ENCODE data around the gene CLDN1. TPM values are rescaled to one million over a fixed set of nuclear protein-coding genes. Genes with fewer than 3 reads are reported as not detected.

The CLDN1 gene, protein sequence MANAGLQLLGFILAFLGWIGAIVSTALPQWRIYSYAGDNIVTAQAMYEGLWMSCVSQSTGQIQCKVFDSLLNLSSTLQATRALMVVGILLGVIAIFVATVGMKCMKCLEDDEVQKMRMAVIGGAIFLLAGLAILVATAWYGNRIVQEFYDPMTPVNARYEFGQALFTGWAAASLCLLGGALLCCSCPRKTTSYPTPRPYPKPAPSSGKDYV
- not detected for total RNA-seq
- long read RNA-seq, result 0 reads

DNA sequence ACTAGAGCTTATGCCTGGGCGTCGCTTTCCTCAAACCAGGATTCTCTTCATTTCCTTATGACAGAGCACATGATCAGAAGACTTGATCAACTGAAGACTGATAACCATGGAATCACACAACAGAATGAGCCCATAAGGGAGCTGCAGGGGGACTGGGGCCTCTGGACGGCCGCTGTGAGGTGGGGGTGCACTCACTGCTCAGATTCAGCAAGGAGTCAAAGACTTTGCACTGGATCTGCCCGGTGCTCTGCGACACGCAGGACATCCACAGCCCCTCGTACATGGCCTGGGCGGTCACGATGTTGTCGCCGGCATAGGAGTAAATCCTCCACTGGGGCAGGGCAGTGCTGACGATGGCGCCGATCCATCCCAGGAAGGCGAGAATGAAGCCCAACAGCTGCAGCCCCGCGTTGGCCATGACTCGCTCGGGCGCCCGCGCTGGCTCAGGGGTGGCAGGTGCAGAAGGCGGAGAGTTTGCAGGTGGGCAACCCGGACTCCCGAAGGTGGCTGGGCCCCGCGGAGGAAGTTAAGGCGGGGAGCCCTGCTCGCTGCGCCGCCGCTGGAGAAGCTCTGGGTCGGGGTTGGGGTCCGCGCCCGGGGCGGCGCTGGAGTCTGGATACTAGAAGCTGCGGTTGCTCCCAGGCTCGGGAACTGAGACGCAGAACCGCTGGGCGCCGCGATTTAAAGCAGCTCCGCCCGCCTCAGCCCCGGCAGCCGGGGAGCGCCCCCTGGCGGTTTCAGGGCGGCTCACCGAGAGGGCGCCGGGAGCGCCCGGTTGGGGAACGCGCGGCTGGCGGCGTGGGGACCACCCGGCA lies at the start of gene CLDN1:
Gene CLDN1 (minus strand): TSS at position 658 of the 815 bp plus-strand sequence. CDS start 240 bp downstream, at position 418.
- intact Hi-C loops (cut with DNase I), result loop anchor here (5.0 to 10.0 kb wide), 2 partner anchors 97 to 360 kb away; no protein-coding TSS in a partner anchor
- ATAC-seq (ENCODE audit: poor library complexity) (peak; percentile 98), DNase-seq (peak; percentile 87)

GRCh38 chr3:190371152-190371551 lies 48.9 kb upstream of the CLDN1 start:
- DNase-seq, result no peak
- ATAC-seq (ENCODE audit: poor library complexity), result no peak
- intact Hi-C loops (cut with DNase I), result no loop called here

GRCh38 chr3:190370369-190370768 lies 48.1 kb upstream of the CLDN1 start:
- intact Hi-C loops (cut with DNase I), result no loop called here
- DNase-seq (no peak), ATAC-seq (ENCODE audit: poor library complexity) (no peak)

- ATAC-seq (ENCODE audit: poor library complexity) (no peak), DNase-seq (no peak)
- intact Hi-C loops (cut with DNase I), result no loop called here
Observed at GRCh38 chr3:190369668-190370295, 47.5 kb upstream of the CLDN1 start.

DNA sequence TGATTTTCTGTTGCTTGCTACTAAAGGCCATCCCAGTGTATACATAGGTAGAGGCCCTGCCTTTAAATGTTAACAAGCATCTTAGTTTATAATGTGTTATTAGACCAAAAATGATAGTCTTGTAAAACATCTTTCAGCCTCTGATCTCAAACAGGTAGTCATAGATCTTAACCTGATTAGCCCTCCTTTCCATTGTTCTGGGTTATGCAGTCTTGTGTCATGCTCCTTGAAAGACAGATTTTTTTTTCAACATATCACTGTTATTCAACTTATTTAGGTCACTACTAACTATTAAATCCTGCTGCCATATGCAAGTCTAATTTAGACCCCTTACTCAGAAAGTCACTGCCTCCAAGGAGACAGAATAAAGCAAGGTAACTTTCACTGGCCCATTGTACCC lies 46.6 kb upstream of the CLDN1 start:
- no peak for ATAC-seq (ENCODE audit: poor library complexity)
- intact Hi-C loops (cut with DNase I), result no loop called here
- DNase-seq, result no peak

- intact Hi-C loops (cut with DNase I), result no loop called here
- DNase-seq (no peak), ATAC-seq (ENCODE audit: poor library complexity) (no peak)
Observed at GRCh38 chr3:190366133-190366532, 43.9 kb upstream of the CLDN1 start.

GRCh38 chr3:190362258-190362657 lies 40.0 kb upstream of the CLDN1 start:
- ATAC-seq (ENCODE audit: poor library complexity) (no peak), DNase-seq (no peak)
- intact Hi-C loops (cut with DNase I), result no loop called here

DNA sequence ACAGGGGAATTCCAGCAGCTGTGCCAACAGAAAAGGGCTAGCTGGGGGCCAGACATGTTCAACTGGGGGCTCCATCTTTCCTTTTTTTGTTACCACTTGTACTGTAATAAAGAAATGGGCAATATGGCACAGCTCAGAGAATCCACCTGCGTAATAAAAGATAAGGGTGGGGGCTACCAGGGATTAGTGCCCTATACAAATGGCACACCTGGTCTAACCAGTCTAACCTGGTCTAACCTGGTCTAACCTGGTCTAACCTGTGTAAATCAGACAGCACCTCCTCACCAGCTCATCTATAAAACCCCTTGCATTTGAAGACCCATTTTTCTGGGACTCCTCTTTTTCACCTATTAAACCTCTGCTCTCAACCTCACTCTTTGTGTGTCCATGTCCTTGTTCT lies 39.5 kb upstream of the CLDN1 start:
- intact Hi-C loops (cut with DNase I), result no loop called here
- ATAC-seq (ENCODE audit: poor library complexity) (no peak), DNase-seq (no peak)

DNA sequence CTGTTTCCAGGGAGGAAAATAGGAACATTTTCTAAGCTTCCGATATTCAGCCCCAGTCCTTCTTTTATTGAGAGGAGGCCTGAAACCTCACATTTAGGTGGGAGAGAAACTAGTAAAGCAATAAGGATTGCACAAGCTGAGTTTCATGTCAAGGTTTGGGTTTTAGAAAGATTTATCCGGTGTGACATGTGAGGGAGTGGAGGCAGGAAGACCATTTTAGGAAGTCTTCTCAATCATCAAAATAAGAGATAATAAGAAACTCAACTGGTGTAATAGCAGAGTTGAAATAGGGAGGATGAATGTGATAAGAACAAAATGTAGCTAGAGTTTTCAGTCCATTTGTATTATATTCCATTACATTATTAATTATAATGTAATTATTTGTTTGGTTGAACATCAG lies 38.0 kb upstream of the CLDN1 start:
- ATAC-seq (ENCODE audit: poor library complexity), result no peak
- no peak for DNase-seq
- intact Hi-C loops (cut with DNase I), result no loop called here

- no peak for DNase-seq
- intact Hi-C loops (cut with DNase I), result no loop called here
- no peak for ATAC-seq (ENCODE audit: poor library complexity)
Observed at GRCh38 chr3:190359813-190360212, 37.6 kb upstream of the CLDN1 start.

- ATAC-seq (ENCODE audit: poor library complexity) (no peak), DNase-seq (no peak)
- intact Hi-C loops (cut with DNase I), result no loop called here
Observed at GRCh38 chr3:190357468-190357867, 35.2 kb upstream of the CLDN1 start.

DNA sequence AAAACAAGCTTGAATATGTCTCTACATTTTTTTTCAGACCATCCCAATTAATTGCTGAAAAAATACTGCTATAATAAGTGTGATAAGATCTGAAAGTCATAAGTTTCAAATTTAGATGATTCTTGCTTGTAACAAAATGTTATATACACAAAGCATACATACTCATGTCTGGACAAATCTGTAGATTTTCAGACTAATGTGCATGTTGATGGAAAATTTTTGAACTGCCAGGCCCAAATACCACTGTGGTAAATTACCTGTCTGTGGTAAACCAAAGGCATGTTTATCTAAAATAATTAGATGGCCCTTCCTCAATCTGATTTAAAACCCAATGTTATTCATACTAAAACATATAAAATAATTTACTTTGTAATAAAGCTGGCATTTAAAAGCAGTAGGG lies 34.0 kb upstream of the CLDN1 start:
- DNase-seq (no peak), ATAC-seq (ENCODE audit: poor library complexity) (no peak)
- intact Hi-C loops (cut with DNase I), result no loop called here

- ATAC-seq (ENCODE audit: poor library complexity) (no peak), DNase-seq (no peak)
- intact Hi-C loops (cut with DNase I), result no loop called here
Observed at GRCh38 chr3:190352861-190353457, 30.7 kb upstream of the CLDN1 start.

- no peak for DNase-seq
- intact Hi-C loops (cut with DNase I), result no loop called here
- no peak for ATAC-seq (ENCODE audit: poor library complexity)
Observed at GRCh38 chr3:190346541-190346940, 24.3 kb upstream of the CLDN1 start.

DNA sequence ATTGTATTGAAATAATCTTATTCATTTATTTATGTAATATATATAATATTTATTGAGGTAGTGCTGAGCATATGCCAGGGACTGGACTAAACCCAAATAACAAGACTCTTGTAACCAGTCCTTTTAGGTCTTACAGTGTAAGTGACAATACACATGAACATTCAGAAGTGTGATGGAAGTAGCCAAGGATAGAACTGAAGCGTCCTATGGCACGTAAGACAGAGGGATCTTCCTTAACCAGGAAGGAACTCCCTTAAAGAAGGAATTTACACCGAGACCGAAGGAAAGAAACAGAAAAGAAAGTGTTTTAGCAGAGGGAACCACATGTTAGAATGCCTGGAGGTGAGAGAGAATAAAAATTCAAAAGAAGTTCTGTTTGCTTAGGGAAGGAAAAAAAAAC lies 23.6 kb upstream of the CLDN1 start:
- DNase-seq, result no peak
- peak; percentile 59 for ATAC-seq (ENCODE audit: poor library complexity)
- intact Hi-C loops (cut with DNase I), result no loop called here

GRCh38 chr3:190345027-190345821 lies 23.0 kb upstream of the CLDN1 start:
- intact Hi-C loops (cut with DNase I), result no loop called here
- DNase-seq (peak; percentile 39), ATAC-seq (ENCODE audit: poor library complexity) (peak; percentile 97)

DNA sequence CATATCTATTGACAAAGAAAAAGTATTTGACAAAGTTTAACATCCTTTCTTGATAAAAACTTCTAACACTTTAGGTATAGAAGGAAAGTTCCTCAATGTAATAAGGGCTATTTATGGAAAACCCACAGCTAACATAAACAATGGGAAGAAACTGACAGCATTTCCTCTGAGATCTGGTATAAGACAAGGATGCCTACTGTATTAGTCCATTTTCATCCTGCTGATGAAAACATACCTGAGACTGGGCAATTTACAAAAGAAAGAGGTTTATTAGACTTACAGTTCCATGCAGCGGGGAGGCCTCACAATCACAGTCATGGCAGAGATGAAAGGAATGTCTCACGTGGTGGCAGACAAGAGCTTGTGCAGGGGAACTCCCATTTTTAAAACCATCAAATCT lies 17.8 kb upstream of the CLDN1 start:
- intact Hi-C loops (cut with DNase I), result no loop called here
- no peak for DNase-seq
- no peak for ATAC-seq (ENCODE audit: poor library complexity)

GRCh38 chr3:190339130-190339529 lies 16.9 kb upstream of the CLDN1 start:
- DNase-seq (no peak), ATAC-seq (ENCODE audit: poor library complexity) (no peak)
- intact Hi-C loops (cut with DNase I), result no loop called here

- peak; percentile 52 for ATAC-seq (ENCODE audit: poor library complexity)
- intact Hi-C loops (cut with DNase I), result no loop called here
- DNase-seq, result no peak
Observed at GRCh38 chr3:190338717-190339116, 16.5 kb upstream of the CLDN1 start.

All from Right ventricle myocardium superior (tissue), 1 donor.